Myometrial cell (primary cell): ENCODE measurements around the gene HLA-DRB1. TPM values are rescaled to one million over a fixed set of nuclear protein-coding genes. Genes with fewer than 3 reads are reported as not detected.

Source experiments
- total RNA-seq: library from RNA; depleted of rRNA; stranded (reverse); fragments of >200 nt; gene quantifications from 2 replicates; pipeline ENCODE4 v1.2.3, GENCODE V29; 2015

The HLA-DRB1 gene
- total RNA-seq: not detected in 2 replicates

DNA sequence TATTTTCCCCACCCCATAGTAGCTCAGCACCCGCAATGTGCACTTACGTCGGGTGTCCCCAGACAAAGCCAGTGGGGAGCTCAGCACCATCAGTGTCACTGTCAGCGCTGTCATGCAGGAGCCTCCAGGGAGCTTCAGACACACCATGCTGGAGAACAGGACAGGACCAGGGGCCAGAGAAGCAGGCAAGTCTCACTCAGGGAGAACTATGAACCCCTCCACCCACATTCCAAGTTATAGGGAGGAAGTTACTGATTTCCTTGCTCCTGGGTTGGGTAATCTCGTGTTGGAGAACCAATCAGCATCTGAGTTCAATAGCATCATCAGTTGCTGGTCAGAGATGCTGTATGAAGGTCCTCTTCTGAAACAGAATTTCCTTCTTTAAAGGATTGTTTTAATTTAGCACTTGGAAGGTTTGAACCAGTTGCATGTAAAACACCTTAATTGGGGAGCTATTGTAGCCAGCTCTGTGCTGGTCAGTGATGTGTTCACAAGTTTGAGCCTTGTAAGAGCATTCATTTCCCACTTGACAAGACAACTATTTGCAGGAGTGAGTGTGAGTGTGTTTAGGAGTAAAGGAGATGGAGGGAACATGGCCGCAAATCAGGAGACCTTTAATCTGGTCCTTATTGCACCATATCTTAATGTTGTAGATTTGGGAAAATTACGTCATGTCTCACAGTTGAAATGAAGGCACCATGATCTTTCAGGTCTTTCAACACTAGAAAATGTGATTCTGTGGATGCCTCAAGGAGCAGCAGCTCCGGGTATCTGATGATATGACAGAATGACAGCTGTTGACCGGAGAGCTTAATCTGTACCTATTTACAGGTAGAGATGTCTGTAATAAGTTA, at the start of gene HLA-DRB1:
Gene HLA-DRB1 (minus strand): TSS at position 253 of the 854 bp plus-strand sequence. CDS start 106 bp downstream, at position 147.

DNA sequence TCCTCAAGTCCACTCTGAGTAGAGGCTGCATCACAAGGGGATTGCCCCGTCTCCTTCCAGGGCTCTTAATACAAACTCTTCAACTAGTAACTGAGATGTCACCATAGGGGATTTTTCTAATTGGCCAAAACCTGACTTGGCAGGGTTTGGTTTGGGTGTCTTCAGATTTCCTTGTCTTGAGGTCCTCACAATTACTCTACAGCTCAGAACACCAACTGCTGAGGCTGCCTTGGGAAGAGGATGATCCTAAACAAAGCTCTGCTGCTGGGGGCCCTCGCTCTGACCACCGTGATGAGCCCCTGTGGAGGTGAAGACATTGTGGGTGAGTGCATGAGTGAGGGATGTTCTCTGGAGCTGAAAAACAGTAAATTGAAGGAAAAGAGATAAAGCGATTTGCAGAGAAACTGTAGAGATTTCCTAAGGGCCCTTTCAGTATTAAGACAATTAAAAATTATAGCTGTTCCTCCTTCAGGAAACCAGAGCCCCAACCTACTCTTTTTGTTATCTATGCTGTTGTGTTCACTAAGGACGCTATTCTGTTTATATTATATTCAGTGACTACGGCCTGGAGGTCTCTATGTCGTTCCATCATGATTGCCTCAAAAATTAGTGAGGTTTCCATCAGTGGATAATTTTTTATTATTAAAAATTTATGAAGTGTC, 47.7 kb upstream of the HLA-DRB1 start, which contains the start of gene HLA-DQA1:
Gene HLA-DQA1 (plus strand): TSS at position 188 of the 662 bp plus-strand sequence. CDS start 53 bp downstream, at position 241.

DNA sequence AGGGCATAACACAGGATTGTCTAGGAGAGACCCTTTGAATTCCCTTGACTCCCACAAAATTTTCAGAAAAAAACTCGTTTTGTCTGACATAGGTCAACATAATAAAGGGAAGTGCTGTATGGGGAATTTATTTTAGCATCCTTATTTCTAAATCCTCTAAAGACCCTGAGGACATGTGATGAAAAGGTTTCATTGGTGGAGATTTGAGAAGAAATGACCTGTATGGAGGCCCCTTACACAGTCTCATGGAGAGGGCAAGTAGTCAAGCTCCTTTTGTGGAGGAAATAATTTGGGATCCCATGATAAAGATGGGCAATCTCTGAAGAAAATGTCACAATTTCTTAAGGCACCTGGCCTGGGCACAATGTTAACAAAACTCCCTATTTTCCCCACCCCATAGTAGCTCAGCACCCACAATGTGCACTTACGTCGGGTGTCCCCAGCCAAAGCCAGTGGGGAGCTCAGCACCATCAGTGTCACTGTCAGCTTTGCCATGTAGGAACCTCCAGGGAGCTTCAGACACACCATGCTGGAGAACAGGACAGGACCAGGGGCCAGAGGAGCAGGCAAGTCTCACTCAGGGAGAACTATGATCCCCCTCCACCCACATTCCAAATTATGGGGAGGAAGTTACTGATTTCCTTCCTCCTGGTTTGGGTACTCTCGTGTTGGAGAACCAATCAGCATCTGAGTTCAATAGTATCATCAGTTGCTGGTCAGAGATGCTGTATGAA, 59.8 kb downstream of the HLA-DRB1 start, which contains the start of gene HLA-DRB5:
Gene HLA-DRB5 (minus strand): TSS at position 591 of the 734 bp plus-strand sequence. CDS start 63 bp downstream, at position 528.

Other genes starting within 250 kb of the HLA-DRB1 start
- gene TSBP1, start 217.9 kb downstream of the HLA-DRB1 start, total RNA-seq: not detected in 2 replicates
- not detected in 2 replicates for gene BTNL2, start 182.7 kb downstream of the HLA-DRB1 start, total RNA-seq
- gene HLA-DRA, start 150.0 kb downstream of the HLA-DRB1 start, total RNA-seq: not detected in 2 replicates
- gene HLA-DRB5, start 59.6 kb downstream of the HLA-DRB1 start, total RNA-seq: not detected in 2 replicates
- not detected in 2 replicates for gene HLA-DQA1, start 47.6 kb upstream of the HLA-DRB1 start, total RNA-seq
- gene HLA-DQB1, start 76.8 kb upstream of the HLA-DRB1 start, total RNA-seq: not detected in 2 replicates
- gene HLA-DQA2, start 151.5 kb upstream of the HLA-DRB1 start, total RNA-seq: not detected in 2 replicates
- gene HLA-DQB2, start 173.7 kb upstream of the HLA-DRB1 start, total RNA-seq: not detected in 2 replicates
- 0.29 and 1.1 TPM in 2 replicates for gene HLA-DOB, start 227.2 kb upstream of the HLA-DRB1 start, total RNA-seq
- 13.8 and 15.6 TPM in 2 replicates for gene TAP2, start 248.9 kb upstream of the HLA-DRB1 start, total RNA-seq